Right lobe of liver (tissue), 6 donors: ENCODE results near the gene SEMA4D. TPM values are rescaled to one million over a fixed set of nuclear protein-coding genes. Genes with fewer than 3 reads are reported as not detected.

Experiments
- ATAC-seq, 4 donors: fragments of 200-7000 bp; cut with Tn5 transposase; one replicate each; pipeline ENCODE4 v1.9.1; 2020; ENCODE audit warnings: mild to moderate bottlenecking in 4 of 4, moderate library complexity in 4 of 4
- DNase-seq, 3 donors: peaks; one replicate each; pipeline ENCODE4 v3.0.0-alpha.2; 2020
- H3K27ac ChIP-seq, 3 donors: fragments of 200-600 bp; one replicate each; pipeline ENCODE4 v1.8.0; 2022
- H3K27me3 ChIP-seq, 2 donors: fragments of 200-600 bp; one replicate each; pipeline ENCODE4 v1.8.0; 2022
- H3K36me3 ChIP-seq, 4 donors: fragments of 200-600 bp; sonication (generic) in 1 of 4; one replicate each; pipeline versions ENCODE4 v1.5.1 to v1.8.0; 2017 to 2022; ENCODE audit warnings: control low read depth in 1 of 4
- H3K4me1 ChIP-seq, 4 donors: fragments of 200-600 bp; sonication (generic) in 1 of 4; one replicate each; pipeline versions ENCODE4 v1.5.1 to v1.8.0; 2017 to 2022; ENCODE audit warnings: control low read depth in 1 of 4
- H3K4me3 ChIP-seq, 3 donors: fragments of 200-600 bp; one replicate each; pipeline ENCODE4 v1.8.0; 2022
- H3K9me3 ChIP-seq, 4 donors: fragments of 200-600 bp; sonication (generic) in 1 of 4; one replicate each; pipeline versions ENCODE4 v1.5.1 to v1.8.0; 2017 to 2022; ENCODE audit warnings: control low read depth in 1 of 4
- POLR2A ChIP-seq: fragments of 450-650 bp; IDR thresholded peaks from one replicate; pipeline ENCODE4 v1.6.1; 2017; ENCODE audit warnings: antibody characterized with exemption, mild to moderate bottlenecking
- WGBS: methylation state at CpG from one replicate; pipeline ENCODE4 v1.1.6; 2018; ENCODE audit warnings: low coverage, low lambda C conversion rate; ENCODE audit not compliant: insufficient coverage; ENCODE audit errors: missing lambda C conversion rate; 5-methylcytosine and 5-hydroxymethylcytosine counted together
- intact Hi-C, 2 donors: fragments of 100-400 bp; cut with DNase I; formaldehyde crosslinking; loops; one replicate each; pipeline versions ENCODE4 v1.11.2 to v1.14.1; 2022
- total RNA-seq, 6 experiments: library from RNA; depleted of rRNA in 2 of 6; stranded (reverse); fragments of >200 nt in 2 of 6; fragmentation: NEBNext Ultra II Directional in 3 of 6; extraction: Animal tissue kit (Norgen Biotek cat#: 25700) in 3 of 6; gene quantifications; one replicate each; pipeline versions ENCODE4 v1.1.0 to v1.2.4, GENCODE V29; 2016 to 2023
- TF ChIP-seq, protein P1 (sequence below), 4 donors: fragments of 200-600 bp in 3 of 4; fragments of 450-650 bp in 1 of 4; IDR thresholded peaks; one replicate each; pipeline versions ENCODE4 v1.5.1 to v1.8.0; 2016 to 2022; ENCODE audit warnings: antibody characterized with exemption in 4 of 4, mild to moderate bottlenecking in 2 of 4
- donor health status: DM: no; HTN: yes; CAD: no.
- donor health status: DM: no; HTN: no; CAD: no.
- donor health status: DM: no; HTN: no; CAD: no.
- donor health status: DM: no; HTN: yes; CAD: no.
- donor health status: DM: no; HTN: yes; CAD: no.

SEMA4D gene
- total RNA-seq, 6 experiments from 2014 or later: 2.0 to 7.5 (median 3.5) TPM

DNA sequence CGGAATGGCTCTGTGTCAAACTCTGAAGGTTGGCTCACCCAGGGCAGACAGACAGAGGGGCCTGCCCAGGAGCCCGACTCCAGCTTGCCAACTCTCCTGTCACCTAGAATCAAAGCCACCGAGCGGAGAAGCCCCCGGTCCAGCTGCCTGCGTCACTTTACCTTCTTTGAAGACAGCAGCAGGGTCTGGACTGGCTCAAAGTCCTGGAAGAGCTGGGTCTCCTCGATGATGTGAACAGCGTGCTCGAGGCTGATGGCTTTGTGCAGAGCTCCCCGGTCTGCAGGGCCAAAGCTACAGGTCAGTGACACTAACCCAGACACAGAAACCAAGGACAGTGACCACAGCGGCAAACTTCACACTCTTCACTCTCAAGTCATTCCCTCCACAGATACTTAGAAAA, 111.7 kb downstream of the SEMA4D start:
- 38% methylated on average over 5 of the region's 11 CpGs for WGBS
- ATAC-seq: peak; percentile 14 to 51 (median 38)
- Histone ChIP-seq H3K4me3 (no peak overlapping the region), H3K4me1 (peaks cover 0 to 37% (median 14%) of the 10 kb centered on the region in 4 donors), H3K27ac (peak overlapping the region in 2 of 3 donors; percentile 41 to 48), H3K27me3 (no peaks in the 10 kb centered on the region), H3K9me3 (no peaks in the 10 kb centered on the region), H3K36me3 (no peaks in the 10 kb centered on the region)
- DNase-seq: no peak
- TF ChIP-seq, protein P1, sequence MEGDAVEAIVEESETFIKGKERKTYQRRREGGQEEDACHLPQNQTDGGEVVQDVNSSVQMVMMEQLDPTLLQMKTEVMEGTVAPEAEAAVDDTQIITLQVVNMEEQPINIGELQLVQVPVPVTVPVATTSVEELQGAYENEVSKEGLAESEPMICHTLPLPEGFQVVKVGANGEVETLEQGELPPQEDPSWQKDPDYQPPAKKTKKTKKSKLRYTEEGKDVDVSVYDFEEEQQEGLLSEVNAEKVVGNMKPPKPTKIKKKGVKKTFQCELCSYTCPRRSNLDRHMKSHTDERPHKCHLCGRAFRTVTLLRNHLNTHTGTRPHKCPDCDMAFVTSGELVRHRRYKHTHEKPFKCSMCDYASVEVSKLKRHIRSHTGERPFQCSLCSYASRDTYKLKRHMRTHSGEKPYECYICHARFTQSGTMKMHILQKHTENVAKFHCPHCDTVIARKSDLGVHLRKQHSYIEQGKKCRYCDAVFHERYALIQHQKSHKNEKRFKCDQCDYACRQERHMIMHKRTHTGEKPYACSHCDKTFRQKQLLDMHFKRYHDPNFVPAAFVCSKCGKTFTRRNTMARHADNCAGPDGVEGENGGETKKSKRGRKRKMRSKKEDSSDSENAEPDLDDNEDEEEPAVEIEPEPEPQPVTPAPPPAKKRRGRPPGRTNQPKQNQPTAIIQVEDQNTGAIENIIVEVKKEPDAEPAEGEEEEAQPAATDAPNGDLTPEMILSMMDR (IDR thresholded peaks at IDR 0.05): no peak
- TF ChIP-seq POLR2A: no peak
- intact Hi-C loops: no loop called here

- intact Hi-C loops: no loop called here
- peaks cover 0 to 27% (median 13%) of the 10 kb centered on the region in 4 donors for H3K4me1 ChIP-seq
- TF ChIP-seq, protein P1 (IDR thresholded peaks at IDR 0.05): no peak
- TF ChIP-seq POLR2A: no peak
- no peaks in the 10 kb centered on the region for H3K9me3 ChIP-seq
- no peak for DNase-seq
- H3K27me3 ChIP-seq: no peaks in the 10 kb centered on the region
- H3K27ac ChIP-seq: no peak overlapping the region
- H3K36me3 ChIP-seq: no peaks in the 10 kb centered on the region
- no peak for ATAC-seq
- H3K4me3 ChIP-seq: no peak overlapping the region
- no CpG with 5 or more reads among the region's 15 CpGs for WGBS
Observed at GRCh38 chr9:89384783-89385182, 113.1 kb downstream of the SEMA4D start.

DNA sequence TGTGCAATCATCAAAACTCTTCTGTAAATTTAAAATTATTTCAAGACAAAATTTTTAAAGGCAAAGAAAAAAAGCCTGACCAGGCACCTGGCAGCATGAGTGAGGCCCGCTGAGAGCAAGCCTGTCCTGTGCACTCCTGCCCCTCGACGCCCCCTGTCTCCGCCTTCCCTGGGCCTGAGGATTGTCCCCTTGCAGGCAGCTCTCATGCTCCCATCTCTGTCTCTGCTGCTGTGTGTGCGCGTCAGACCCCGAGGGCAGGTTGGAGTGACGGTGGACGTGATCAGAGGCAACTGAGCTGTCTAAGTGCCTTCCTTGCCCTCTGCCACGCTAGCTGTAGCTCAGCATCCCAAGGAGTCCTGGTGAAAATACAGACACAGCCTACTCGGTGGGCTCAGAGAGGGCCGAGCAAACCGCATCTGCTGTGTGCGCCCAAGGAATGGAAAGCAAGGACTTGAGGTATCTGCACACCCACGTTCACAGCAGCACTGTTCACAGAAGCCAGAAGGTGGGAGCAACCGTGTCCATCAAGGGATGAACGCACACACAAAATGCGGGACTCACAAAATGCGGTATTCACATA, 114.1 kb downstream of the SEMA4D start:
- no peaks in the 10 kb centered on the region for H3K36me3 ChIP-seq
- ATAC-seq: no peak
- H3K27me3 ChIP-seq: no peaks in the 10 kb centered on the region
- no peak overlapping the region for H3K4me3 ChIP-seq
- 84% methylated on average over 6 of the region's 19 CpGs for WGBS
- no peak for DNase-seq
- TF ChIP-seq POLR2A: no peak
- TF ChIP-seq, protein P1 (IDR thresholded peaks at IDR 0.05): no peak
- no peak overlapping the region for H3K27ac ChIP-seq
- H3K4me1 ChIP-seq: peaks cover 0 to 27% (median 13%) of the 10 kb centered on the region in 4 donors
- intact Hi-C loops: no loop called here
- no peaks in the 10 kb centered on the region for H3K9me3 ChIP-seq

GRCh38 chr9:89383030-89383720, 114.7 kb downstream of the SEMA4D start:
- TF ChIP-seq, protein P1 (IDR thresholded peaks at IDR 0.05): no peak
- TF ChIP-seq POLR2A: no peak
- ATAC-seq (no peak), DNase-seq (no peak)
- no peaks in the 10 kb centered on the region for H3K9me3 ChIP-seq
- no peaks in the 10 kb centered on the region for H3K27me3 ChIP-seq
- WGBS: 77% methylated on average over 15 of the region's 16 CpGs
- intact Hi-C loops: no loop called here
- H3K27ac ChIP-seq: no peak overlapping the region
- peaks cover 0 to 21% (median 10%) of the 10 kb centered on the region in 4 donors for H3K4me1 ChIP-seq
- no peaks in the 10 kb centered on the region for H3K36me3 ChIP-seq
- no peak overlapping the region for H3K4me3 ChIP-seq
